Chondrocyte (in vitro differentiated cells): ENCODE results near the gene RNF115. TPM values are rescaled to one million over a fixed set of nuclear protein-coding genes. Genes with fewer than 3 reads are reported as not detected.

Experiments
- DNase-seq: peaks from one replicate; pipeline ENCODE4 v3.0.0; 2021; ENCODE audit warnings: mixed read lengths, low spot score
- H3K27ac Mint-ChIP-seq: one replicate; pipeline ENCODE4 v1.8.0; 2021; ENCODE audit warnings: mild to moderate bottlenecking, moderate library complexity, mixed read lengths; ENCODE audit not compliant: unreplicated experiment
- H3K27me3 Mint-ChIP-seq: 2 replicates; pipeline ENCODE4 v1.8.0; 2021; ENCODE audit warnings: low read depth, mixed read lengths
- H3K36me3 Mint-ChIP-seq: 2 replicates; pipeline ENCODE4 v1.8.0; 2021; ENCODE audit warnings: low read depth, mixed read lengths
- H3K4me1 Mint-ChIP-seq: 2 replicates; pipeline ENCODE4 v1.8.0; 2021; ENCODE audit warnings: low read depth, mild to moderate bottlenecking, mixed read lengths
- H3K4me3 Mint-ChIP-seq: one replicate; pipeline ENCODE4 v1.8.0; 2021; ENCODE audit warnings: mild to moderate bottlenecking, moderate library complexity, mixed read lengths; ENCODE audit not compliant: unreplicated experiment
- H3K9me3 Mint-ChIP-seq: 2 replicates; pipeline ENCODE4 v1.8.0; 2021; ENCODE audit warnings: low read depth, mixed read lengths
- CTCF ChIP-seq: fragments of 200-600 bp; sonication (generic); IDR thresholded peaks from 2 replicates; pipeline ENCODE4 v1.5.0; 2021; ENCODE audit warnings: antibody characterized with exemption, mild to moderate bottlenecking, moderate library complexity
- total RNA-seq: library from RNA; stranded (reverse); gene quantifications from 3 replicates; pipeline ENCODE4 v1.2.1, GENCODE V29; 2021

RNF115 gene
- total RNA-seq, 1 donor from 2014 or later = 12.7 TPM

GRCh38 chr1:145701306-145701862 lies 122.5 kb downstream of the RNF115 start:
- no peak for DNase-seq
- no peak for TF ChIP-seq CTCF
- H3K4me1 Mint-ChIP-seq = peaks cover 9% of the 10 kb centered on the region
- peaks cover 1% of the 10 kb centered on the region for H3K36me3 Mint-ChIP-seq
- no peaks in the 10 kb centered on the region for H3K9me3 Mint-ChIP-seq
- no peaks in the 10 kb centered on the region for H3K27me3 Mint-ChIP-seq
- no peak overlapping the region for H3K4me3 Mint-ChIP-seq
- no peak overlapping the region for H3K27ac Mint-ChIP-seq

GRCh38 chr1:145696630-145696960 lies 127.3 kb downstream of the RNF115 start:
- DNase-seq = no peak
- Mint-ChIP-seq H3K36me3 (peaks cover 1% of the 10 kb centered on the region), H3K27me3 (no peaks in the 10 kb centered on the region), H3K4me1 (peaks cover 4% of the 10 kb centered on the region), H3K9me3 (no peaks in the 10 kb centered on the region), H3K4me3 (no peak overlapping the region), H3K27ac (no peak overlapping the region)
- no peak for TF ChIP-seq CTCF

GRCh38 chr1:145695821-145696629 lies 127.9 kb downstream of the RNF115 start:
- Mint-ChIP-seq H3K4me1 (peaks cover 10% of the 10 kb centered on the region), H3K4me3 (no peak overlapping the region), H3K27ac (no peak overlapping the region), H3K27me3 (no peaks in the 10 kb centered on the region), H3K36me3 (peaks cover 1% of the 10 kb centered on the region), H3K9me3 (no peaks in the 10 kb centered on the region)
- no peak for DNase-seq
- TF ChIP-seq CTCF = no peak

- no peak overlapping the region for H3K4me3 Mint-ChIP-seq
- no peak for TF ChIP-seq CTCF
- H3K36me3 Mint-ChIP-seq = peaks cover 1% of the 10 kb centered on the region
- no peak overlapping the region for H3K27ac Mint-ChIP-seq
- peaks cover 20% of the 10 kb centered on the region for H3K4me1 Mint-ChIP-seq
- no peaks in the 10 kb centered on the region for H3K27me3 Mint-ChIP-seq
- H3K9me3 Mint-ChIP-seq = no peaks in the 10 kb centered on the region
- DNase-seq = no peak
These were observed 131.0 kb downstream of the RNF115 start for GRCh38 chr1:145692785-145693443.
